Neural cell (in vitro differentiated cells): ENCODE data around the gene MGAT2.

Experiments
- EZH2 ChIP-seq: fragments of 200-600, 300-800 bp; shearing (Covaris generic), sonication (generic); IDR thresholded peaks from 2 replicates; pipeline ENCODE4 v1.6.1; 2014; ENCODE audit warnings: antibody characterized with exemption, low read length, borderline replicate concordance, mild to moderate bottlenecking; ENCODE audit not compliant: insufficient read depth, poor library complexity, severe bottlenecking
- MXI1 ChIP-seq: fragments of 450-650 bp; conservative IDR thresholded peaks from 2 replicates; pipeline ENCODE4 v1.6.1; 2014; ENCODE audit warnings: antibody characterized with exemption, mild to moderate bottlenecking; ENCODE audit not compliant: poor library complexity, severe bottlenecking
- POLR2AphosphoS5 ChIP-seq: IDR thresholded peaks from 2 replicates; pipeline ENCODE4 v1.6.1; 2012
- RAD21 ChIP-seq: fragments of 450-650 bp; conservative IDR thresholded peaks from 2 replicates; pipeline ENCODE4 v1.6.1; 2014; ENCODE audit warnings: antibody characterized with exemption, mild to moderate bottlenecking, moderate library complexity
- SMC3 ChIP-seq: fragments of 450-650 bp; conservative IDR thresholded peaks from 2 replicates; pipeline ENCODE4 v1.6.1; 2014; ENCODE audit warnings: antibody characterized with exemption, mild to moderate bottlenecking, moderate library complexity; ENCODE audit not compliant: poor library complexity
- TF ChIP-seq, protein P1 (sequence below): fragments of 450-650 bp; IDR thresholded peaks from 2 replicates; pipeline ENCODE4 v1.5.1; 2014; ENCODE audit warnings: antibody characterized with exemption, mild to moderate bottlenecking, moderate library complexity; ENCODE audit not compliant: poor library complexity, severe bottlenecking
- TF ChIP-seq, protein P2 (sequence below): IDR thresholded peaks from 2 replicates; pipeline ENCODE4 v1.6.1; 2012; ENCODE audit warnings: borderline replicate concordance

DNA sequence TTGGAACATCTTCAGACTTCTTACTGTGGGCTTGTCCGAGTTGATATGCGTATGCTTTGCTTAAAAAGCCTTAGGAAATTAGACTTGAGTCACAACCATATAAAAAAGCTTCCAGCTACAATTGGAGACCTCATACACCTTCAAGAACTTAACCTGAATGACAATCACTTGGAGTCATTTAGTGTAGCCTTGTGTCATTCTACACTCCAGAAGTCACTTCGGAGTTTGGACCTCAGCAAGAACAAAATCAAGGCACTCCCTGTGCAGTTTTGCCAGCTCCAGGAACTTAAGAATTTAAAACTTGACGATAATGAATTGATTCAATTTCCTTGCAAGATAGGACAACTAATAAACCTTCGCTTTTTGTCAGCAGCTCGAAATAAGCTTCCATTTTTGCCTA lies 13.0 kb upstream of the MGAT2 start:
- TF ChIP-seq EZH2 (no peak), POLR2AphosphoS5 (no peak), RAD21 (no peak), SMC3 (no peak), MXI1 (no peak)
- TF ChIP-seq, protein P1, sequence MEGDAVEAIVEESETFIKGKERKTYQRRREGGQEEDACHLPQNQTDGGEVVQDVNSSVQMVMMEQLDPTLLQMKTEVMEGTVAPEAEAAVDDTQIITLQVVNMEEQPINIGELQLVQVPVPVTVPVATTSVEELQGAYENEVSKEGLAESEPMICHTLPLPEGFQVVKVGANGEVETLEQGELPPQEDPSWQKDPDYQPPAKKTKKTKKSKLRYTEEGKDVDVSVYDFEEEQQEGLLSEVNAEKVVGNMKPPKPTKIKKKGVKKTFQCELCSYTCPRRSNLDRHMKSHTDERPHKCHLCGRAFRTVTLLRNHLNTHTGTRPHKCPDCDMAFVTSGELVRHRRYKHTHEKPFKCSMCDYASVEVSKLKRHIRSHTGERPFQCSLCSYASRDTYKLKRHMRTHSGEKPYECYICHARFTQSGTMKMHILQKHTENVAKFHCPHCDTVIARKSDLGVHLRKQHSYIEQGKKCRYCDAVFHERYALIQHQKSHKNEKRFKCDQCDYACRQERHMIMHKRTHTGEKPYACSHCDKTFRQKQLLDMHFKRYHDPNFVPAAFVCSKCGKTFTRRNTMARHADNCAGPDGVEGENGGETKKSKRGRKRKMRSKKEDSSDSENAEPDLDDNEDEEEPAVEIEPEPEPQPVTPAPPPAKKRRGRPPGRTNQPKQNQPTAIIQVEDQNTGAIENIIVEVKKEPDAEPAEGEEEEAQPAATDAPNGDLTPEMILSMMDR, result no peak
- TF ChIP-seq, protein P2, sequence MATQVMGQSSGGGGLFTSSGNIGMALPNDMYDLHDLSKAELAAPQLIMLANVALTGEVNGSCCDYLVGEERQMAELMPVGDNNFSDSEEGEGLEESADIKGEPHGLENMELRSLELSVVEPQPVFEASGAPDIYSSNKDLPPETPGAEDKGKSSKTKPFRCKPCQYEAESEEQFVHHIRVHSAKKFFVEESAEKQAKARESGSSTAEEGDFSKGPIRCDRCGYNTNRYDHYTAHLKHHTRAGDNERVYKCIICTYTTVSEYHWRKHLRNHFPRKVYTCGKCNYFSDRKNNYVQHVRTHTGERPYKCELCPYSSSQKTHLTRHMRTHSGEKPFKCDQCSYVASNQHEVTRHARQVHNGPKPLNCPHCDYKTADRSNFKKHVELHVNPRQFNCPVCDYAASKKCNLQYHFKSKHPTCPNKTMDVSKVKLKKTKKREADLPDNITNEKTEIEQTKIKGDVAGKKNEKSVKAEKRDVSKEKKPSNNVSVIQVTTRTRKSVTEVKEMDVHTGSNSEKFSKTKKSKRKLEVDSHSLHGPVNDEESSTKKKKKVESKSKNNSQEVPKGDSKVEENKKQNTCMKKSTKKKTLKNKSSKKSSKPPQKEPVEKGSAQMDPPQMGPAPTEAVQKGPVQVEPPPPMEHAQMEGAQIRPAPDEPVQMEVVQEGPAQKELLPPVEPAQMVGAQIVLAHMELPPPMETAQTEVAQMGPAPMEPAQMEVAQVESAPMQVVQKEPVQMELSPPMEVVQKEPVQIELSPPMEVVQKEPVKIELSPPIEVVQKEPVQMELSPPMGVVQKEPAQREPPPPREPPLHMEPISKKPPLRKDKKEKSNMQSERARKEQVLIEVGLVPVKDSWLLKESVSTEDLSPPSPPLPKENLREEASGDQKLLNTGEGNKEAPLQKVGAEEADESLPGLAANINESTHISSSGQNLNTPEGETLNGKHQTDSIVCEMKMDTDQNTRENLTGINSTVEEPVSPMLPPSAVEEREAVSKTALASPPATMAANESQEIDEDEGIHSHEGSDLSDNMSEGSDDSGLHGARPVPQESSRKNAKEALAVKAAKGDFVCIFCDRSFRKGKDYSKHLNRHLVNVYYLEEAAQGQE, result no peak
